OCI-LY7 (cell line): ENCODE data around the gene ZNF574.

Experiments used
- CTCF ChIP-seq: fragments of 200-600 bp; sonication (generic); conservative IDR thresholded peaks from 2 replicates; pipeline ENCODE4 v1.5.1; 2014; ENCODE audit warnings: mild to moderate bottlenecking, antibody characterized with exemption, low read length, moderate library complexity, mixed read lengths
- EZH2phosphoT487 ChIP-seq: fragments of 200-600 bp; sonication (generic); IDR thresholded peaks from 2 replicates; pipeline ENCODE4 v1.6.1; 2018; ENCODE audit warnings: low read depth, borderline replicate concordance, mild to moderate bottlenecking, mixed run types, antibody characterized with exemption, low read length, moderate library complexity, mixed read lengths

GRCh38 chr19:42057846-42058245, 18.1 kb upstream of the ZNF574 start:
- no peak for TF ChIP-seq CTCF
- no peak for TF ChIP-seq EZH2phosphoT487
